GM12891 (cell line): Measurements from ENCODE around the gene ICOSLG.
"Not testable (repeated sequence)": the region's sequence is repeated elsewhere in the genome, so short reads cannot be mapped to it uniquely, and the experiment has no call there.

ENCODE experiments used
- PAX5 ChIP-seq: IDR thresholded peaks from 2 replicates; pipeline ENCODE4 v1.6.1; 2011; ENCODE audit warnings: low read length, moderate library complexity, mild to moderate bottlenecking; ENCODE audit not compliant: insufficient read depth, severe bottlenecking
- POLR2A ChIP-seq: IDR thresholded peaks from 2 replicates; pipeline ENCODE4 v1.6.1; 2011; ENCODE audit warnings: low read depth, low read length, control low read depth
- POLR2AphosphoS5 ChIP-seq: IDR thresholded peaks from 2 replicates; pipeline ENCODE4 v1.6.1; 2011; ENCODE audit warnings: low read depth, low read length, control low read depth
- POU2F2 ChIP-seq: IDR thresholded peaks from 2 replicates; pipeline ENCODE4 v1.6.1; 2011; ENCODE audit warnings: low read depth, mild to moderate bottlenecking, control low read depth, low read length, moderate library complexity
- SPI1 ChIP-seq: IDR thresholded peaks from 2 replicates; pipeline ENCODE4 v1.6.1; 2011; ENCODE audit warnings: low read depth, low read length, control low read depth
- TAF1 ChIP-seq: IDR thresholded peaks from 2 replicates; pipeline ENCODE4 v1.6.1; 2011; ENCODE audit warnings: low read depth, low read length, control low read depth

- TF ChIP-seq POLR2A, POLR2AphosphoS5, TAF1, SPI1, POU2F2, PAX5: not testable (repeated sequence)
Observed at GRCh38 chr21:44206187-44206586, 34.6 kb downstream of the ICOSLG start.
